Heart left ventricle (tissue), 16 donors: ENCODE data around the gene WDR11. TPM values are rescaled to one million over a fixed set of nuclear protein-coding genes. Genes with fewer than 3 reads are reported as not detected.

Experiments used
- ATAC-seq, 4 donors: fragments of 200-7000 bp; cut with Tn5 transposase; one replicate each; pipeline ENCODE4 v1.9.1; 2020 to 2022; ENCODE audit warnings: moderate library complexity in 4 of 4, mild to moderate bottlenecking in 3 of 4, moderate number of reproducible peaks in 1 of 4
- DNase-seq, 5 donors: peaks; one replicate each; pipeline ENCODE4 v3.0.0-alpha.2; 2020
- H3K27ac ChIP-seq, 12 donors: fragments of 200-600 bp; sonication (generic) in 4 of 12; one replicate each; pipeline versions ENCODE4 v1.5.0 to v1.8.0; 2016 to 2022; ENCODE audit warnings: mild to moderate bottlenecking in 2 of 12
- H3K27me3 ChIP-seq, 9 donors: fragments of 200-600 bp; sonication (generic) in 2 of 9; one replicate each; pipeline versions ENCODE4 v1.5.1 to v1.8.0; 2016 to 2022; ENCODE audit warnings: mild to moderate bottlenecking in 3 of 9
- H3K36me3 ChIP-seq, 9 donors: fragments of 200-600 bp; sonication (generic) in 2 of 9; one replicate each; pipeline versions ENCODE4 v1.5.0 to v1.8.0; 2018 to 2022; ENCODE audit warnings: mild to moderate bottlenecking in 2 of 9
- H3K4me1 ChIP-seq, 12 donors: fragments of 200-600 bp; sonication (generic) in 4 of 12; one replicate each; pipeline versions ENCODE4 v1.5.0 to v1.8.0; 2016 to 2022; ENCODE audit warnings: mild to moderate bottlenecking in 3 of 12
- H3K4me3 ChIP-seq, 12 donors: fragments of 200-600 bp; sonication (generic) in 4 of 12; one replicate each; pipeline versions ENCODE4 v1.5.0 to v1.8.0; 2017 to 2022; ENCODE audit warnings: mild to moderate bottlenecking in 9 of 12, moderate library complexity in 4 of 12
- H3K9me3 ChIP-seq, 12 donors: fragments of 200-600 bp; sonication (generic) in 4 of 12; one replicate each; pipeline versions ENCODE4 v1.5.0 to v1.8.0; 2016 to 2022; ENCODE audit warnings: mild to moderate bottlenecking in 1 of 12
- POLR2A ChIP-seq, 2 donors: fragments of 450-650 bp; IDR thresholded peaks; one replicate each; pipeline ENCODE4 v1.6.1; 2017; ENCODE audit warnings: antibody characterized with exemption in 2 of 2, mild to moderate bottlenecking in 2 of 2, moderate library complexity in 2 of 2
- WGBS, 4 donors: extraction: QIAGEN DNeasy Blood & Tissue Kit in 2 of 4; methylation state at CpG; one replicate each; pipeline versions ENCODE4 v1.1.5 to v1.1.7; 2013 to 2018; 5-methylcytosine and 5-hydroxymethylcytosine counted together
- intact Hi-C, 10 donors: fragments of 100-400 bp; cut with DNase I; formaldehyde crosslinking; loops; one replicate each; pipeline versions ENCODE4 v1.11.1 to v1.14.2; 2022
- long read RNA-seq, 3 donors: library from polyadenylated mRNA; unstranded; transcript quantifications; one replicate each; pipeline ENCODE4 v2.0.0, GENCODE V29; 2020 to 2021
- polyA plus RNA-seq, 2 donors: library from polyadenylated mRNA; stranded (reverse); fragments of 200-250 nt; gene quantifications; one replicate each; pipeline ENCODE4 v1.2.3, GENCODE V29; 2013
- total RNA-seq, 9 donors: library from RNA; depleted of rRNA in 2 of 9; stranded (reverse); fragments of >200 nt in 2 of 9; fragmentation: NEBNext Ultra II Directional in 3 of 9; extraction: Animal tissue kit (Norgen Biotek cat#: 25700) in 3 of 9; gene quantifications; one replicate each; pipeline versions ENCODE4 v1.1.0 to v1.2.4, GENCODE V29; 2016 to 2023
- TF ChIP-seq, protein P1 (sequence below), 12 donors: fragments of 200-600 bp; sonication (generic) in 4 of 12; IDR thresholded peaks; one replicate each; pipeline versions ENCODE4 v1.5.0 to v1.8.0; 2018 to 2022; ENCODE audit warnings: antibody characterized with exemption in 12 of 12, mild to moderate bottlenecking in 5 of 12
- donor health status: ischemic (EF 13 %, LVEDD 7.1; RV severe dilation, severe dysfunction).
- donor health status: healthy with polysubstance abuse.
- donor health status: DM: no; HTN: yes; CAD: no.
- donor health status: DM: no; HTN: no; CAD: no.
- donor health status: ischemic (EF 25% LVEDD 6.9; RV normal size, moderate dysfunction).
- donor health status: ischemic (EF 25% LVEDD 5.7; RV mildly dilated, moderate dysfunction).
- donor health status: healthy.
- donor health status: DM: yes; HTN: yes; CAD: no.
- donor health status: ischemic (EF 35%, LVEDD 5.7; RV mildly dilated, moderate dysfunction).
- donor health status: nonischemic (EF 11% LVEDD 7.7; RV severe dilation, severe dysfunction).
- donor health status: DM: yes; HTN: yes; CAD: no.
- donor health status: PGD.
- donor health status: ischemic (EF 29% LVEDD 5.4; RV normal size, mild dysfunction).
- donor health status: nonischemic (EF 23%, LVEDD 6.1; RV moderate dilation, normal function).

The WDR11 gene, protein sequence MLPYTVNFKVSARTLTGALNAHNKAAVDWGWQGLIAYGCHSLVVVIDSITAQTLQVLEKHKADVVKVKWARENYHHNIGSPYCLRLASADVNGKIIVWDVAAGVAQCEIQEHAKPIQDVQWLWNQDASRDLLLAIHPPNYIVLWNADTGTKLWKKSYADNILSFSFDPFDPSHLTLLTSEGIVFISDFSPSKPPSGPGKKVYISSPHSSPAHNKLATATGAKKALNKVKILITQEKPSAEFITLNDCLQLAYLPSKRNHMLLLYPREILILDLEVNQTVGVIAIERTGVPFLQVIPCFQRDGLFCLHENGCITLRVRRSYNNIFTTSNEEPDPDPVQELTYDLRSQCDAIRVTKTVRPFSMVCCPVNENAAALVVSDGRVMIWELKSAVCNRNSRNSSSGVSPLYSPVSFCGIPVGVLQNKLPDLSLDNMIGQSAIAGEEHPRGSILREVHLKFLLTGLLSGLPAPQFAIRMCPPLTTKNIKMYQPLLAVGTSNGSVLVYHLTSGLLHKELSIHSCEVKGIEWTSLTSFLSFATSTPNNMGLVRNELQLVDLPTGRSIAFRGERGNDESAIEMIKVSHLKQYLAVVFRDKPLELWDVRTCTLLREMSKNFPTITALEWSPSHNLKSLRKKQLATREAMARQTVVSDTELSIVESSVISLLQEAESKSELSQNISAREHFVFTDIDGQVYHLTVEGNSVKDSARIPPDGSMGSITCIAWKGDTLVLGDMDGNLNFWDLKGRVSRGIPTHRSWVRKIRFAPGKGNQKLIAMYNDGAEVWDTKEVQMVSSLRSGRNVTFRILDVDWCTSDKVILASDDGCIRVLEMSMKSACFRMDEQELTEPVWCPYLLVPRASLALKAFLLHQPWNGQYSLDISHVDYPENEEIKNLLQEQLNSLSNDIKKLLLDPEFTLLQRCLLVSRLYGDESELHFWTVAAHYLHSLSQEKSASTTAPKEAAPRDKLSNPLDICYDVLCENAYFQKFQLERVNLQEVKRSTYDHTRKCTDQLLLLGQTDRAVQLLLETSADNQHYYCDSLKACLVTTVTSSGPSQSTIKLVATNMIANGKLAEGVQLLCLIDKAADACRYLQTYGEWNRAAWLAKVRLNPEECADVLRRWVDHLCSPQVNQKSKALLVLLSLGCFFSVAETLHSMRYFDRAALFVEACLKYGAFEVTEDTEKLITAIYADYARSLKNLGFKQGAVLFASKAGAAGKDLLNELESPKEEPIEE
- total RNA-seq, result 10 to 100 TPM in 7 of 9 donors, 1 to 10 TPM in 2; 7.8 to 32.9 (median 14.5) TPM
- polyA plus RNA-seq, result 10 to 100 TPM; 10.2 to 11.4 TPM
- long read RNA-seq, donor 1, full-length matches to known transcripts, result 1 of 6 reads
- long read RNA-seq, donor 1, partial matches to known transcripts, result 4 of 6 reads
- long read RNA-seq, donor 1, other reads (novel, unspliced or antisense), result 1 of 6 reads
- long read RNA-seq, donor 2, partial matches to known transcripts, result 2 of 5 reads
- long read RNA-seq, donor 2, other reads (novel, unspliced or antisense), result 3 of 5 reads
- long read RNA-seq, donor 3, full-length matches to known transcripts, result 4 of 7 reads
- long read RNA-seq, donor 3, partial matches to known transcripts, result 2 of 7 reads
- long read RNA-seq, donor 3, other reads (novel, unspliced or antisense), result 1 of 7 reads

DNA sequence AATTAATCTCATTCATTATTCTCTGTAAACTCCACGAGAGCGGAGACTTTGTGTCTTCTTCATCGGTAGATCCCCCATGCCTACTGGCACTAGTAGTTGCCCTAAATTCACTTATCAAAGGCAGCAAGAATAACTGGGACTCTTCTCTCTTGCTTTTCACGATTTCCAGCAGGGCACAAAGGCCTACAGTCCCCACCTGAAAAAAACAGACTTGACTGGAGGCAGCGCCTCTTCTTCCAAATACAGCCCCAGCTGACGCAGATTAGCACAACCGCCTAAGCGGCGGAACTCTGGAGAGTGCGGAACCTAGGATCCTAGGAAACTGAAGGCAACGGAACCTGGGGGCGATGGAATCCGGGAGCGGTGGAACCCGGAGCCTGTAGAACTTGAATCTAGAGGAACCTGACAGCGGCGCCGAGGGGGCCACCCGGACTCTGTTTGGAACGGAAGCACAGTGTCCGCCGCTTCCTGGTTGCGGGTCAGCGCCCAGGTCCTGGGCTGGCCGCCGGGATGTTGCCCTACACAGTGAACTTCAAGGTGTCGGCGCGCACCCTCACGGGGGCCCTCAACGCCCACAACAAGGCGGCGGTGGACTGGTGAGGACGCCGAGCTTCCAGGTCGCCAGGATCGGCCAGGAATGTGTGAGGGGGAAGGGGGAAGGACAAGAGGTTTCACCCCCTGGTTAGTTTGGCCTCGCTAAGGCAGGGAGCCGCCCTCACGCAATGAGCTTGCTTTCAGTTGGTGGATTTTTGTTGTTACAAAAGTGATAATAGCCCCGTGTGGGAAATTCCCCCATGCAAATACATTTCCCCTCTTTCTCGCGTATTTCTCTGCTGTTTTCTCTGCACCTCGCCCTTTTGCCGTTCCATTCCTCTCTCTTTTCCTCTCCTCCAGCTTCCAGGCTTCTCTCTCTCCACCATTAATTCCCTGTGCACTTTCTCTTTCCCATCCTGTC, at the start of gene WDR11:
TSS of gene WDR11 (plus strand) at position 452 of the 955 bp plus-strand sequence. CDS start at position 511, 59 bp downstream.
- peak in 1 of 2 donors; percentile 70 for TF ChIP-seq POLR2A (IDR thresholded peaks at IDR 0.05)
- TF ChIP-seq, protein P1, sequence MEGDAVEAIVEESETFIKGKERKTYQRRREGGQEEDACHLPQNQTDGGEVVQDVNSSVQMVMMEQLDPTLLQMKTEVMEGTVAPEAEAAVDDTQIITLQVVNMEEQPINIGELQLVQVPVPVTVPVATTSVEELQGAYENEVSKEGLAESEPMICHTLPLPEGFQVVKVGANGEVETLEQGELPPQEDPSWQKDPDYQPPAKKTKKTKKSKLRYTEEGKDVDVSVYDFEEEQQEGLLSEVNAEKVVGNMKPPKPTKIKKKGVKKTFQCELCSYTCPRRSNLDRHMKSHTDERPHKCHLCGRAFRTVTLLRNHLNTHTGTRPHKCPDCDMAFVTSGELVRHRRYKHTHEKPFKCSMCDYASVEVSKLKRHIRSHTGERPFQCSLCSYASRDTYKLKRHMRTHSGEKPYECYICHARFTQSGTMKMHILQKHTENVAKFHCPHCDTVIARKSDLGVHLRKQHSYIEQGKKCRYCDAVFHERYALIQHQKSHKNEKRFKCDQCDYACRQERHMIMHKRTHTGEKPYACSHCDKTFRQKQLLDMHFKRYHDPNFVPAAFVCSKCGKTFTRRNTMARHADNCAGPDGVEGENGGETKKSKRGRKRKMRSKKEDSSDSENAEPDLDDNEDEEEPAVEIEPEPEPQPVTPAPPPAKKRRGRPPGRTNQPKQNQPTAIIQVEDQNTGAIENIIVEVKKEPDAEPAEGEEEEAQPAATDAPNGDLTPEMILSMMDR (IDR thresholded peaks at IDR 0.05), result peak in 1 of 12 donors; percentile 4
- H3K4me3 ChIP-seq, result peak within 1 kb of the TSS; percentile 49 to 97 (median 76)
- ATAC-seq, result peak; percentile 97 to 100 (median 100)
- peaks cover 0 to 32% (median 22%) of the 10 kb centered on the region in 9 donors for H3K36me3 ChIP-seq
- DNase-seq, result peak; percentile 88 to 94 (median 93)
- H3K27ac ChIP-seq, result peak within 1 kb of the TSS; percentile 33 to 90 (median 82)
- intact Hi-C loops, result no loop called here
- H3K9me3 ChIP-seq, result peaks cover 0 to 11% (median 0%) of the 10 kb centered on the region in 12 donors
- WGBS, 4 donors, result 4 to 5% (median 4%) methylated on average over 36 to 45 of the region's 45 CpGs
- H3K4me1 ChIP-seq, result peaks cover 0 to 29% (median 17%) of the 10 kb centered on the region in 12 donors
- no peaks in the 10 kb centered on the region for H3K27me3 ChIP-seq

DNA sequence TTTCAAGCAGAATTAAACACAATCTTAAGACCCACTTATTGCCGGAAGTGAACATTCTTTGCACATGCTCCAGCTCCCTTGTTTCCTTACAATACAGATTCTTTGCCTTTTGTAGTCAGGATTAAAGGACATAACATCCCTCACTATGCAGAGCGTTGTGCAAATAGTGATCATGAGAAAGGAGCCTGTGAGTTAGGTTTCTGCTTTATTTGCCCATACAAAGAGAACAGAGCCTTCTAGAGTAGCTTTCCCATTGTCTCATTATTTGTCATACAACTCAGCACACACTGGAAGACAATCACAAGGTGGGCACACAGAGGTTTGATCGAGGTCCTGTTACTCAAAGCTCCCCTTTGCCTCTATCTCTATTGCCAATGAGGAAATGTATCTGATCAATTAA, 48.2 kb upstream of the WDR11 start:
- Histone ChIP-seq H3K27ac (no peak overlapping the region), H3K27me3 (no peaks in the 10 kb centered on the region), H3K9me3 (no peaks in the 10 kb centered on the region), H3K4me1 (no peaks in the 10 kb centered on the region), H3K36me3 (no peaks in the 10 kb centered on the region), H3K4me3 (no peak overlapping the region)
- WGBS, 4 donors, result 79 to 85% (median 81%) methylated on average over 3 of the region's 3 CpGs
- DNase-seq (no peak), ATAC-seq (no peak)
- intact Hi-C loops, result no loop called here
- TF ChIP-seq, protein P1 (IDR thresholded peaks at IDR 0.05), result no peak
- TF ChIP-seq POLR2A (IDR thresholded peaks at IDR 0.05), result no peak

DNA sequence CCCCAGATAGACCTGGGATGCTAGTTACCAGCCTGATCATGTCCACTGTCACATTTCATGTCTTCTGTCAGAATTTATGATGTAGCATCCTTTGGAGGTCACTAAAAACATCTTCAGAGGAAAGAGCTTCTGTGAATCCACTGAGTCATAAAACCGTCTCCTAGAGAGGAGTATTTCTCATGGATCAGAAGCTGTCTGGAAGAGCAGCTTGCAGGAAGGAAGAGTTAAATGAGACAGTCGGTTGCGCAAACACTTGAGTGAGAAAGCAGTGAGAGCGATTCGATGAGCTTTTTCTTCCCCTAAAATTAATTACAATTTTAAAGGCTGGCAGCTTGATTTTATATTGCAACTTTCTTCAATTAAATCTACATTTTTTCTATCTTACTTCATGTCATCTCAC, 47.2 kb upstream of the WDR11 start:
- TF ChIP-seq POLR2A (IDR thresholded peaks at IDR 0.05), result no peak
- TF ChIP-seq, protein P1 (IDR thresholded peaks at IDR 0.05), result no peak
- DNase-seq, result no peak
- no peaks in the 10 kb centered on the region for H3K4me1 ChIP-seq
- no peak for ATAC-seq
- H3K27ac ChIP-seq, result no peak overlapping the region
- no peaks in the 10 kb centered on the region for H3K9me3 ChIP-seq
- H3K36me3 ChIP-seq, result no peaks in the 10 kb centered on the region
- H3K27me3 ChIP-seq, result peaks cover 0 to 4% (median 0%) of the 10 kb centered on the region in 9 donors
- 77 to 89% (median 84%) methylated on average over 5 of the region's 5 CpGs for WGBS, 4 donors
- intact Hi-C loops, result no loop called here
- H3K4me3 ChIP-seq, result no peak overlapping the region
